Thoracic aorta (tissue), 2 donors: ENCODE results near the gene IGF2BP3. TPM values are rescaled to one million over a fixed set of nuclear protein-coding genes. Genes with fewer than 3 reads are reported as not detected.

Source experiments
- ATAC-seq: fragments of 150-250 bp; one replicate; pipeline ENCODE4 v1.8.0; 2017; ENCODE audit warnings: low read depth; ENCODE audit not compliant: insufficient number of reproducible peaks, low FRiP score
- DNase-seq: peaks from one replicate; pipeline ENCODE4 v3.0.0-alpha.2; 2020; ENCODE audit warnings: low spot score
- H3K27ac ChIP-seq, 2 donors: fragments of 200-600 bp; sonication (generic); 1 replicate in 1 of 2; 2 replicates in 1 of 2; pipeline ENCODE4 v1.5.1; 2016; ENCODE audit warnings: mild to moderate bottlenecking in 2 of 2, moderate library complexity in 2 of 2
- H3K27me3 ChIP-seq: fragments of 200-600 bp; sonication (generic); replicated peaks from 2 replicates; pipeline ENCODE4 v1.6.0; 2016; ENCODE audit warnings: mild to moderate bottlenecking; ENCODE audit not compliant: insufficient read depth
- H3K36me3 ChIP-seq: fragments of 200-600 bp; sonication (generic); one replicate; pipeline ENCODE4 v1.5.1; 2016
- H3K4me1 ChIP-seq, 2 donors: fragments of 200-600 bp; sonication (generic); 1 replicate in 1 of 2; 2 replicates in 1 of 2; pipeline versions ENCODE4 v1.5.1 to v1.6.0; 2016; ENCODE audit warnings: low read depth in 2 of 2, mild to moderate bottlenecking in 1 of 2; ENCODE audit not compliant: control insufficient read depth in 1 of 2
- H3K4me3 ChIP-seq: fragments of 200-600 bp; sonication (generic); 2 replicates; pipeline ENCODE4 v1.5.1; 2016; ENCODE audit warnings: mild to moderate bottlenecking
- H3K9me3 ChIP-seq: fragments of 200-600 bp; sonication (generic); 2 replicates; pipeline ENCODE4 v1.5.1; 2016
- total RNA-seq, 2 donors: library from RNA; depleted of rRNA; stranded (reverse); fragments of >200 nt; gene quantifications; one replicate each; pipeline versions ENCODE4 v1.1.0 to v1.2.3, GENCODE V29; 2016
- TF ChIP-seq, protein P1 (sequence below): fragments of 200-600 bp; sonication (generic); IDR thresholded peaks from one replicate; pipeline ENCODE4 v1.5.1; 2019; ENCODE audit warnings: antibody characterized with exemption

Gene IGF2BP3
- total RNA-seq, 2 donors from 2014 or later, result 0.27 to 8.1 TPM

GRCh38 chr7:23474094-23474828, 4.0 kb upstream of the IGF2BP3 start:
- peaks cover 73% of the 10 kb centered on the region for H3K27me3 ChIP-seq
- ATAC-seq (no peak), DNase-seq (no peak)

DNA sequence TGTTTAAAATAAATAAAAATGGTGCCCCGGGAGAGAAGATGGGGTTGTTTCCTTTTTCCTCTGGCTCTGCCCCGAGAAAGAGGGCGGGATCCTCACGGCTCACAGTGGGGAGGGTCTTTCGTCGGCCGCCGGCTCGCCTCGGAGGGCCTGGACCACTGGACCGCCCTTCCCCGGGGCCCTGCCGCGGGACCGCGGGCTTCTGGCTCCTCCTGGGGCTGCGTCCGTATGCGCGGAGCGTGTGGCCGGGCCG, 3.5 kb upstream of the IGF2BP3 start:
- Histone ChIP-seq H3K9me3 (no peaks in the 10 kb centered on the region), H3K4me1 (peaks cover 26 to 34% of the 10 kb centered on the region in 2 donors), H3K27me3 (peaks cover 73% of the 10 kb centered on the region), H3K4me3 (peak overlapping the region; percentile 58), H3K36me3 (no peaks in the 10 kb centered on the region), H3K27ac (peak overlapping the region in 1 of 2 donors; percentile 1)
- TF ChIP-seq, protein P1, sequence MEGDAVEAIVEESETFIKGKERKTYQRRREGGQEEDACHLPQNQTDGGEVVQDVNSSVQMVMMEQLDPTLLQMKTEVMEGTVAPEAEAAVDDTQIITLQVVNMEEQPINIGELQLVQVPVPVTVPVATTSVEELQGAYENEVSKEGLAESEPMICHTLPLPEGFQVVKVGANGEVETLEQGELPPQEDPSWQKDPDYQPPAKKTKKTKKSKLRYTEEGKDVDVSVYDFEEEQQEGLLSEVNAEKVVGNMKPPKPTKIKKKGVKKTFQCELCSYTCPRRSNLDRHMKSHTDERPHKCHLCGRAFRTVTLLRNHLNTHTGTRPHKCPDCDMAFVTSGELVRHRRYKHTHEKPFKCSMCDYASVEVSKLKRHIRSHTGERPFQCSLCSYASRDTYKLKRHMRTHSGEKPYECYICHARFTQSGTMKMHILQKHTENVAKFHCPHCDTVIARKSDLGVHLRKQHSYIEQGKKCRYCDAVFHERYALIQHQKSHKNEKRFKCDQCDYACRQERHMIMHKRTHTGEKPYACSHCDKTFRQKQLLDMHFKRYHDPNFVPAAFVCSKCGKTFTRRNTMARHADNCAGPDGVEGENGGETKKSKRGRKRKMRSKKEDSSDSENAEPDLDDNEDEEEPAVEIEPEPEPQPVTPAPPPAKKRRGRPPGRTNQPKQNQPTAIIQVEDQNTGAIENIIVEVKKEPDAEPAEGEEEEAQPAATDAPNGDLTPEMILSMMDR, result no peak
- ATAC-seq (no peak), DNase-seq (no peak)

More at GRCh38 chr7:23474094-23474828, 4.0 kb upstream of the IGF2BP3 start:
- Histone ChIP-seq H3K4me1 (peaks cover 23 to 29% of the 10 kb centered on the region in 2 donors), H3K36me3 (no peaks in the 10 kb centered on the region), H3K9me3 (no peaks in the 10 kb centered on the region), H3K27ac (peak overlapping the region in 1 of 2 donors; percentile 1), H3K4me3 (peak overlapping the region; percentile 58)
- TF ChIP-seq, protein P1, result no peak

GRCh38 chr7:23472956-23473843, 2.9 kb upstream of the IGF2BP3 start:
- Histone ChIP-seq H3K27me3 (peaks cover 73% of the 10 kb centered on the region), H3K4me3 (no peak overlapping the region), H3K9me3 (no peaks in the 10 kb centered on the region), H3K27ac (peak overlapping the region in 1 of 2 donors; percentile 1), H3K36me3 (no peaks in the 10 kb centered on the region), H3K4me1 (peaks cover 32 to 39% of the 10 kb centered on the region in 2 donors)
- DNase-seq, result no peak
- no peak for ATAC-seq
- TF ChIP-seq, protein P1, result no peak

- DNase-seq (no peak), ATAC-seq (no peak)
- H3K27me3 ChIP-seq, result peaks cover 79% of the 10 kb centered on the region
- TF ChIP-seq, protein P1, result no peak
- H3K36me3 ChIP-seq, result no peaks in the 10 kb centered on the region
- H3K9me3 ChIP-seq, result no peaks in the 10 kb centered on the region
- no peak overlapping the region for H3K4me3 ChIP-seq
- H3K27ac ChIP-seq, result no peak overlapping the region
- H3K4me1 ChIP-seq, result peaks cover 33 to 46% of the 10 kb centered on the region in 2 donors
Observed at GRCh38 chr7:23472556-23472955, 2.3 kb upstream of the IGF2BP3 start.

DNA sequence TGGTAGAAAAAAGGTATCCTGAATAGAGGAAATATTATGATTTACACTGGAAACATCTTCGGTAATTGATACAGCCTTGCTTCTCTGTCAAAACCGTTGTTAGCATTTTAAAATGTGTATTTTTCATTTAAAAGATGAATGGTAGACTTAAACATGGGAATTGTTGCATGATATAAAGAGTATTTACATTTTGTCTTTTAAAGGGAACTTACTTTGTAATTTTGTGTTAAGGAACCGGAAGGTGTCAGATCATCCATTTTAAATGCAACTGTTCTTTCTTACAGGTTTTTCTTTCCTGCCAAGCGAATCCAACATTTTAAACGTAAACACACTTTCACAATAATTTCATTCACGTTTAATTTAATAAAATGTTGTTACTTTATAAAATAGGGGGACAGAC, 1.8 kb upstream of the IGF2BP3 start:
- Histone ChIP-seq H3K4me3 (no peak overlapping the region), H3K4me1 (peaks cover 33 to 46% of the 10 kb centered on the region in 2 donors), H3K27me3 (peaks cover 79% of the 10 kb centered on the region), H3K36me3 (no peaks in the 10 kb centered on the region), H3K9me3 (no peaks in the 10 kb centered on the region), H3K27ac (peak overlapping the region in 1 of 2 donors; percentile 8)
- TF ChIP-seq, protein P1, result no peak
- ATAC-seq, result no peak
- DNase-seq, result no peak
